ENCODE results near the gene ATF7IP. TPM values are rescaled to one million over a fixed set of nuclear protein-coding genes. Genes with fewer than 3 reads are reported as not detected.
A peak's percentile ranks its signal among the peaks of the same experiment; 100 is the strongest.

ATF7IP gene
- total RNA-seq, 1 donor from 2014 or later, result 115 TPM

DNA sequence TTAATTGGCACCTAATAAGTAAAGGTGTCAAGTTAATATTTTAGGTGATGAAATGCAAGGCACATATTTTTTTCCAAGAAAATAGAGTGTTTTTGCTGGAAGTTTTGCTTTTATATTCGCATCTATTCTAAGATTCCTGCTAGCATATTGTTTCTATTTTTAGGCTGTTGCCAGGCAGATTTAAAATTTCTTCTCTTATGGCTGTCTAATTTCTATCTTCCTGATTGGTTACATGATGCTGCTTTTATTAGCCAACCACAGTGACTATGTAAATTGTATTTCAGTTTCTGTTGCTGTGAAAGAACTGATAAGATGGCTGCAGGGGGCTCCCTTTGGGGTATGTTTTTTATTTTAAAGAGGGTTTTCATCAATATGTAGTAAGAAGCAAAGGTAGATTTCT lies 42.7 kb downstream of the ATF7IP start:
- Mint-ChIP-seq H3K36me3 (ENCODE audit: low read depth, unreplicated experiment) (peaks cover 11% of the 10 kb centered on the region), H3K9me3 (ENCODE audit: unreplicated experiment) (no peaks in the 10 kb centered on the region), H3K4me3 (ENCODE audit: unreplicated experiment) (no peak overlapping the region), H3K27me3 (ENCODE audit: low read depth, unreplicated experiment) (no peaks in the 10 kb centered on the region), H3K27ac (ENCODE audit: unreplicated experiment) (peak overlapping the region; percentile 29), H3K4me1 (ENCODE audit: low read depth, unreplicated experiment) (peaks cover 27% of the 10 kb centered on the region)
- TF ChIP-seq EZH2 (IDR thresholded peaks at IDR 0.05; ENCODE audit: insufficient read depth, low read length), result no peak
- TF ChIP-seq CTCF (IDR thresholded peaks at IDR 0.05; ENCODE audit: insufficient read depth, low read depth, low read length), result no peak
- Histone ChIP-seq H3K79me2 (ENCODE audit: insufficient read depth, low read length) (peaks cover 97% of the 10 kb centered on the region), H3K36me3 (ENCODE audit: insufficient read depth, low read length) (no peaks in the 10 kb centered on the region), H3K4me2 (ENCODE audit: low read length) (no peak overlapping the region), H4K20me1 (ENCODE audit: insufficient read depth, low read length) (peaks cover 14% of the 10 kb centered on the region), H2AFZ (ENCODE audit: low read depth, low read length) (no peak overlapping the region), H3K4me3 (ENCODE audit: insufficient read depth, low read depth, low read length) (no peak overlapping the region), H3K27ac (ENCODE audit: low read depth, low read length) (no peak overlapping the region), H3K9me3 (ENCODE audit: insufficient read depth, low read depth, low read length) (no peaks in the 10 kb centered on the region), H3K27me3 (ENCODE audit: insufficient read depth, low read length) (no peaks in the 10 kb centered on the region), H3K9ac (ENCODE audit: low read length) (no peak overlapping the region), H3K4me1 (ENCODE audit: insufficient read depth, low read length) (peaks cover 8% of the 10 kb centered on the region)
- FAIRE-seq (no peak), DNase-seq (ENCODE audit: low read depth) (peak; percentile 51)

DNA sequence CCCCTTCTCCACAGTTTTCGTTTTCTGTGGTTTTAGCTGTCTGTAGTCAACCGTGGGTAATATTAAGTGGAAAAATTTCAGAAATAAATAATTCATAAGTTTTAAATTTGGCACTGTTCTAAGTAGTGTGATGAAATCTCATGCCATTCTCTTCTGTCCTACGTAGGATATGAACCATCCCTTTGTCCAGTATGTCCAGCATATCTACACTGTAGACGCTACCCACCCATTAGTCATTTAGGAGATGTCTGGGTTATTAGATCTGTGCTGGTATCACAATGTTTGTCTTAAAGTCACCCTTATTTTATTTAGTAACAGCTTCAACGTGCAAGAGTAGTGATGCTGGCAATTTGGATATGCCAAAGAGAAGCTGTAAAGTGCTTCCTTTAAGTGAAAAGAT lies 44.7 kb downstream of the ATF7IP start:
- no peak overlapping the region for H2AFZ ChIP-seq (ENCODE audit: low read depth, low read length)
- H3K9me3 ChIP-seq (ENCODE audit: insufficient read depth, low read depth, low read length), result no peaks in the 10 kb centered on the region
- Mint-ChIP-seq H3K4me3 (ENCODE audit: unreplicated experiment) (no peak overlapping the region), H3K36me3 (ENCODE audit: low read depth, unreplicated experiment) (peaks cover 15% of the 10 kb centered on the region), H3K9me3 (ENCODE audit: unreplicated experiment) (no peaks in the 10 kb centered on the region), H3K27me3 (ENCODE audit: low read depth, unreplicated experiment) (no peaks in the 10 kb centered on the region), H3K4me1 (ENCODE audit: low read depth, unreplicated experiment) (peaks cover 23% of the 10 kb centered on the region), H3K27ac (ENCODE audit: unreplicated experiment) (peak overlapping the region; percentile 53)
- no peak overlapping the region for H3K9ac ChIP-seq (ENCODE audit: low read length)
- H3K4me2 ChIP-seq (ENCODE audit: low read length), result no peak overlapping the region
- peaks cover 5% of the 10 kb centered on the region for H3K4me1 ChIP-seq (ENCODE audit: insufficient read depth, low read length)
- peaks cover 14% of the 10 kb centered on the region for H4K20me1 ChIP-seq (ENCODE audit: insufficient read depth, low read length)
- no peak overlapping the region for H3K27ac ChIP-seq (ENCODE audit: low read depth, low read length)
- DNase-seq (ENCODE audit: low read depth), result peak; percentile 72
- TF ChIP-seq CTCF (IDR thresholded peaks at IDR 0.05; ENCODE audit: insufficient read depth, low read depth, low read length) (no peak), EZH2 (IDR thresholded peaks at IDR 0.05; ENCODE audit: insufficient read depth, low read length) (no peak)
- no peaks in the 10 kb centered on the region for H3K27me3 ChIP-seq (ENCODE audit: insufficient read depth, low read length)
- FAIRE-seq, result no peak
- H3K36me3 ChIP-seq (ENCODE audit: insufficient read depth, low read length), result no peaks in the 10 kb centered on the region
- peaks cover 97% of the 10 kb centered on the region for H3K79me2 ChIP-seq (ENCODE audit: insufficient read depth, low read length)
- no peak overlapping the region for H3K4me3 ChIP-seq (ENCODE audit: insufficient read depth, low read depth, low read length)

- Histone ChIP-seq H2AFZ (ENCODE audit: low read depth, low read length) (no peak overlapping the region), H3K36me3 (ENCODE audit: insufficient read depth, low read length) (no peaks in the 10 kb centered on the region), H3K27me3 (ENCODE audit: insufficient read depth, low read length) (no peaks in the 10 kb centered on the region), H3K79me2 (ENCODE audit: insufficient read depth, low read length) (peaks cover 97% of the 10 kb centered on the region), H3K4me2 (ENCODE audit: low read length) (no peak overlapping the region), H3K4me1 (ENCODE audit: insufficient read depth, low read length) (peaks cover 5% of the 10 kb centered on the region), H3K4me3 (ENCODE audit: insufficient read depth, low read depth, low read length) (no peak overlapping the region), H3K27ac (ENCODE audit: low read depth, low read length) (no peak overlapping the region), H3K9me3 (ENCODE audit: insufficient read depth, low read depth, low read length) (no peaks in the 10 kb centered on the region), H4K20me1 (ENCODE audit: insufficient read depth, low read length) (peaks cover 14% of the 10 kb centered on the region), H3K9ac (ENCODE audit: low read length) (no peak overlapping the region)
- TF ChIP-seq EZH2 (IDR thresholded peaks at IDR 0.05; ENCODE audit: insufficient read depth, low read length), result no peak
- no peak for TF ChIP-seq CTCF (IDR thresholded peaks at IDR 0.05; ENCODE audit: insufficient read depth, low read depth, low read length)
- H3K27ac Mint-ChIP-seq (ENCODE audit: unreplicated experiment), result no peak overlapping the region
- no peaks in the 10 kb centered on the region for H3K9me3 Mint-ChIP-seq (ENCODE audit: unreplicated experiment)
- H3K36me3 Mint-ChIP-seq (ENCODE audit: low read depth, unreplicated experiment), result peaks cover 15% of the 10 kb centered on the region
- FAIRE-seq, result no peak
- peak; percentile 69 for DNase-seq (ENCODE audit: low read depth)
- H3K4me3 Mint-ChIP-seq (ENCODE audit: unreplicated experiment), result no peak overlapping the region
- no peaks in the 10 kb centered on the region for H3K27me3 Mint-ChIP-seq (ENCODE audit: low read depth, unreplicated experiment)
- peaks cover 23% of the 10 kb centered on the region for H3K4me1 Mint-ChIP-seq (ENCODE audit: low read depth, unreplicated experiment)
Observed at GRCh38 chr12:14410841-14411569, 45.5 kb downstream of the ATF7IP start.

Measured in astrocyte (in vitro differentiated cells and primary cell).